Sigmoid colon (tissue), 4 donors: ENCODE data around the gene NAB2.

Experiments
- CTCF ChIP-seq, 4 experiments: fragments of 450-650 bp in 3 of 4; fragments of 200-600 bp in 1 of 4; IDR thresholded peaks; one replicate each; pipeline ENCODE4 v1.5.1; 2016 to 2019; ENCODE audit warnings: antibody characterized with exemption in 4 of 4, mild to moderate bottlenecking in 3 of 4, moderate library complexity in 2 of 4
- EP300 ChIP-seq, 4 donors: sonication (generic); formaldehyde crosslinking; IDR thresholded peaks; one replicate each; pipeline ENCODE4 v1.6.1; 2017; ENCODE audit warnings: antibody characterized with exemption in 4 of 4
- POLR2A ChIP-seq, 2 donors: fragments of 450-650 bp; IDR thresholded peaks; one replicate each; pipeline ENCODE4 v1.6.1; 2016; ENCODE audit warnings: antibody characterized with exemption in 2 of 2, mild to moderate bottlenecking in 2 of 2, moderate library complexity in 2 of 2
- POLR2AphosphoS5 ChIP-seq, 4 donors: sonication (generic); formaldehyde crosslinking; IDR thresholded peaks; one replicate each; pipeline ENCODE4 v1.6.1; 2017; ENCODE audit warnings: antibody characterized with exemption in 4 of 4

GRCh38 chr12:57129889-57130288, 41.0 kb downstream of the NAB2 start:
- TF ChIP-seq CTCF (IDR thresholded peaks at IDR 0.05) (no peak), POLR2A (IDR thresholded peaks at IDR 0.05) (no peak), POLR2AphosphoS5 (IDR thresholded peaks at IDR 0.05) (peak in 3 of 4 donors; percentile 18 to 37 (median 23)), EP300 (IDR thresholded peaks at IDR 0.05) (no peak)
